ENCODE measurements around the gene TUG1.

The TUG1 gene

DNA sequence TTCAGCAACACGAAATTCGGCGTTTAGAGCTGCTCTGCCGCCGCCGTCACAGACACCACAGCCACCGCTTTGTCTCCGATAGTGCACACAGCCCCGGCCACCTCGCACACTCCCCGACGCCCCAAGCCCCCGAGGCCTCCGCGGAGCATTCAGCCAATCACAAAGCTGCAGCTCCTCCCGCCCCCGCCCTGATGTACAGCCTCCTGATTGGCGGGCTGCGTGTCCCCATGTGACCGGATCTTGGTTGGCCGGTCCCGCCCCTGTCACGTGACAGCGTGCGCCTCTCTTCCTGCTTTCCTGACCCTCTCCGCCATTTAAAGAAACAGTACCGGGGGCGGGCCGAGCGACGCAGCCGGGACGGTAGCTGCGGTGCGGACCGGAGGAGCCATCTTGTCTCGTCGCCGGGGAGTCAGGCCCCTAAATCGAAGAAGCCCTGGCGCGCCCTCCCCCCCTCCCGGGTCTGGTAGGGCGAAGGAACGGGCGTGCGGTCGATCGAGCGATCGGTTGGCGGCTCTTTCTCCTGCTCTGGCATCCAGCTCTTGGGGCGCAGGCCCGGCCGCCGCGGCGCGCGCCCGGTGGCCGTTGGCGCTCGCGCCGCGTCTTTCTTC lies at the start of gene TUG1:
Gene TUG1, plus strand, starts transcription at position 342 of the 608 bp plus-strand sequence.
- DNase-seq = peak; percentile 84

DNA sequence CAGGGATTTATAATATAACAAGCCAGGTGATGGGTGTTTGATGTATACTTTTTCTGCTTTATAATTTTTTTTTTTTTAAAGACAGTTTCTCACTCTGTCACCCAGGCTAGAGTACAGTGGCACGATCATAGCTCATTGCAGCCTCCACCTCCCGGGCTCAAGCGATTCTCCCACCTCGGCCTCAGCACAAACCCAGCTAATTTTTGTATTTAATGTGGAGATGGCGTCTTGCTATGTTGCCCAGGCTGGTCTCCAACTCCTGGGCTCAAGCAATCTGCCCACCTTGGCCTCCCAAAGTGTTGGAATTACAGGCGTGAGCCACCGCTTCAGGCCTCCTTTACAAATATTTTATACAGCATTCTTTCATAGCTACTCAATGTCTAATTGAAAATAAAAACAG lies 49.1 kb upstream of the TUG1 start:
- no peak for DNase-seq

DNA sequence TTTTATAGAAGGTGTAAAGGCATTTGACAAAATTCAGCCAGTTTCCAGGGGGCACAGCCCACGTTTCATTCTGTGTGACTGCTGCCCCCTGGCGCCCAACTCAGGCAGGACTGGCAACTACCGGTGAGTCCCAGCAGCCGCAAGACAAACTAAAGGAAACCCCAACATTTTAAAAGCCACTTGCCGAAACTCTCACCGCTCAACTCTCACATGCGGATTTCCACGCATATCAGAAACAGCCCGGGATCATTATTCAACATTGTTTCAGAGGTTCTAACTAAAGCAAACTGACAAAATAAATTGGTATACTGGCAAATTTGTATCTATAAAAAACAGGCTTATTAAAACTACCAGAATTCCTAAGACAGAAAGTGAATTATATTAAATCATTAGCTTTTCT lies 48.7 kb upstream of the TUG1 start:
- DNase-seq = peak; percentile 2

DNA sequence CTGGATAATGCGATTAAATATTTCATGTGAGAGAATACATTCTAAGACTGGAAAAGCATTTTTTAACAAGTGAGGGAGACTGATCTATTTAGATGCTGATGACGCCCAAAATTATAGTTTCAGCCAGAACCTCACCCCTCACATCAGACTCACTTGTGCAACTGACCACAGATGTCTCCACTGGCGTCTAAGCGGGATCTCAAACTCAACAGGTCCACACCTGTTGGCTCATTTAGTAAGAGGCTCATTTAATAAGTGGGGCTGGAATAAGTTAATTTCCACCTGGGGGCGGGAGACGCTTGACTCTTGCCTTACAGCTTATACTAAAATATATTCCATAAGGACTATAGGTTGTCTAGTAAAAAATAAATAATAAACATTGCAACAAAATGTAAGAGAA lies 48.0 kb upstream of the TUG1 start:
- no peak for DNase-seq

DNA sequence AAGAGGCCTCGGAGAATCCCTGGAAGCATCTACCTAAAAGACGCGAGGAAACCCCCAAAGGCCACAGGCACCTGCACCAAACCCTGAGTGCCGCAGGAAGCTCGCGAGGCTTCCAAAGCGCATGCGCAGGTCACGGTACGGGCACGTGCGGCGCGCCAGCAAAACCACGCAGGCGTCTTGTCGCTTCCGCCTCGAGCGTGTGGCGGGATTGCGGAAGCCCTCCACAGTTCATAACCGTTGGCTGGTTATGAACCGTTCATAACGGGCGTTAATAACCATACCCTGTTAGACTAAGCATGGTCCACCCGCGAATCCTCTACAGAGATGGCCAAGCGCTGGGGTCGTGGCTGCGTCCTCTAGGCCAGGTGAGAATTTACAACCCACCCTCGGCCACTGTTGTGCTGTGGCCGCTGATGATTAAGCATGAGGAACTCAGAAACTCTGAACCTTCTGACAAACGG lies 46.9 kb upstream of the TUG1 start:
- DNase-seq = no peak

DNA sequence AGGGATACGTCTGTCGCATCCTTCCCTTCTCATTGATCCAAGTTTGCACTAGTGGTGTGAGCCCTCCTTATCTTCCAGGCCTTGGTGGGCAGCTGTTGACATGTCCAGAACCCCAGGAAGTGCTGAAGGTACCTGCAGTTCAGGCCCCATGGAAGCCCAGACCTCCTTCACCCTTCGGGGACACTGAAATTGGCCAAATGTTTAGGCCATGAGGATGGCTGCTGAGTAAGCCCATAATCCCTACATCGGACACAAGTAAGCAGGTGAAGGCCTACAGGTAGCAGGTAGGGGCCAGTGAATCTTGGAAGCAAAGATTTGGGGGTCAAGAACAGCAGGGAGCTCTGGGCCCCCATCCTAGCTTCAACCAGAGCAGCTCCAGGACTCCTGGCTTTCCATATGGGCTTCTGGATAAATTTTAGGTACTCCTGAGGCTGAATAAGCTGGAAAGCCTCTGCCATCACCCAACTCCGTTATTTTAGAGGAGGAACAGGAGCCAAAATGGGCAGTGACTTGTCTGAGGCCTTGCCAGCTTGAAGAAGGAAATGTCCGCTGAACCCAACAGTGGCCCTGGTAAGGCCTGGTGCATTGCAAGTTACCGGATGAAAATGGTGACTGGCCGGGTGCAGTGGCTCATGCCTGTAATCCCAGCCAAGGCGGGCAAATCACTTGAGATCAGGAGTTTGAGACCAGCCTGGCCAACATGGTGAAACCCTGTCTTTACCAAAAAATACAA lies 45.7 kb upstream of the TUG1 start:
- DNase-seq = no peak

DNA sequence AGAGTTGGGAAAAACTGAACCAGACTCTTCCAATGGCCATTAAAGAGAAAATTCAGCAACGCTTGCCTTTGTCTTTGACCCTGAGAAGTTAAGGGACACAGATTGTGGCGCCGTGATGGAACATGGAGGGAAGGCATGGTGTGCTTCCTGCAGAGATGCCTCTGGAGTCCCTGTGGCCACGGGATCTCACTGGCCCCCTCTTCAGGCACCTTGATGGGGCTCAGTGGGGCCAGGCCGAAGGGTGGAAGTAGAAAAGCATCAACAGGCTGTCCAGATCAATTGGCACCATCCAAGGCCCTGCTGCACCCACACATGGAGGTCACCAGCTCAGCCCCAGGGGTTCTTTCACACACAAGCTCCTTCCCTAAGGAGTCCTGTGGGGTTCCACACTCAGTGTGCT lies 43.4 kb upstream of the TUG1 start:
- no peak for DNase-seq

DNA sequence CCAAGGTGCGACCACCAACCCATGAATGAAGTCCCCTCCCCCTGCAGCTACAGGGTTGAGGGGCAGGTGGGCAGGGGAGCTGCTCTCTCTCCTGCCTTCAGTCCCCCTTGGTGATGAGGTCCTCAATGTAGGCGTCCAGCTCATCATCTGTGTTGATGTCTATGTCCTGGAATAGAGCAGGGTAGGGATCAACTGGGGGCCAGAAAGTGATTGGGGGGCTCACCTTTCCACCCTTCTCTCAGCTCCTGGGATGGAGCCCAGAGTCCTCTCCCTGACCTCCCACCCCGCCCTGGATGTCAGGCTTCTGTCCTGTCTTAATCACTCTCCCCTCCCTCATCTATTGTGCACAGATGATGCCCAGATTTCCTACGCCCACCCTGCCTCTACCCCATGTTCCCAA lies 42.4 kb upstream of the TUG1 start:
- DNase-seq = no peak

DNA sequence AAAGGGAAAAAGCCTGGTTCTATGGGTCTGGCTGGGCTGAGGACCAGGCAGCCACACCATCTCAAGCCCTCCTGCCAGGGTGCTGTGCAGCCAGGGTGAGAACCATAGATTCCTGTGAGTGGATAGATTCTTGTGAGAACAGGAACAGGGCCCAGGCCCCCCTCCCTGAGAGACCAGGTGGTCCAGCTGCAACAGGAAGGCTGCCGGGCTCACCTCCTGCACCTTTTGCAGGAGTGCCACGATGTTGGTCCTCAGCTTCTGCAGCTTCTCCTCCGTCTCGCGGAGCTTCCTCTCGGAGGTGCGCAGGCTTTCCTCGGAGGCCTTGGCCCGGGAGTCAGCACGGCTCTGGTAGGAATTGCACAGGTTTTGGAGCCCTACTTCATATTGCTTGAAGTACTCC lies 41.3 kb upstream of the TUG1 start:
- DNase-seq = no peak

DNA sequence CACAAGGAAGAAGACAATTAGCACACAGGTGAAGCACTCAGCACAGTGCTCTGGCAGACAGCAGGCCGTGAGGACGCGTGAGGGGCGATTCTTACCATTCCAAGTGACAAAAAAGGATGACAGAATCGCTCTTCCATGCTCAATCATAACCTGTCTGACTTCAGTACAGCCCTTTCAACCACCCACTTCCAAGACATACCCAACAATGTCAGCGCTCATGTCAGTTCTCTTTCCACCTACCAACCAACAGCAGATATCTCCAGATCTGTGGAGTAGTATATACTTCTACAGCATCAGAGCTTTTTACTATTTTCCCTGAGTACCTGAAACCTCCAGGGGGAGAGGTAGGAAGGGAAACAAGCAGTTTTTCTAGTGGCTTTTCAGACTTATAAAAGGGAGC lies 40.7 kb upstream of the TUG1 start:
- no peak for DNase-seq

DNA sequence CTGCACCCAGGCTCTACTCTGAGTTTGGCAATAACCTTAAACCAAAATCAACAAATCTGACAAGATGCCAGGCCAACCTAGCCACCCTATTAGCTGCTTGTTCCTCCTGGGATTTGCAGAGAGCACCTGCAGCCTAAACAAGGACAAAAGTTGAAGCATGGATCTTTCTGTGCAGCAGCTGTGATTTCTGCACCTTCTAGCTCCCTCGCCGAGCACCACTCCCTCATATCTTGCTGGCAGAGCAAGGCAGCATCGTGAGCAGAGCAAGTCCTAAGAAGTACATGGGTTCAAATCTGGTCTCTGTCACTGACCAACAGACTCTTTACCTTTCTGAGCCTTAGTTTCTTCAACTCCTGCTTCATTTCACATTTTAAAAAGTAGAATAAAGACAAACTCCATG lies 38.8 kb upstream of the TUG1 start:
- no peak for DNase-seq

DNA sequence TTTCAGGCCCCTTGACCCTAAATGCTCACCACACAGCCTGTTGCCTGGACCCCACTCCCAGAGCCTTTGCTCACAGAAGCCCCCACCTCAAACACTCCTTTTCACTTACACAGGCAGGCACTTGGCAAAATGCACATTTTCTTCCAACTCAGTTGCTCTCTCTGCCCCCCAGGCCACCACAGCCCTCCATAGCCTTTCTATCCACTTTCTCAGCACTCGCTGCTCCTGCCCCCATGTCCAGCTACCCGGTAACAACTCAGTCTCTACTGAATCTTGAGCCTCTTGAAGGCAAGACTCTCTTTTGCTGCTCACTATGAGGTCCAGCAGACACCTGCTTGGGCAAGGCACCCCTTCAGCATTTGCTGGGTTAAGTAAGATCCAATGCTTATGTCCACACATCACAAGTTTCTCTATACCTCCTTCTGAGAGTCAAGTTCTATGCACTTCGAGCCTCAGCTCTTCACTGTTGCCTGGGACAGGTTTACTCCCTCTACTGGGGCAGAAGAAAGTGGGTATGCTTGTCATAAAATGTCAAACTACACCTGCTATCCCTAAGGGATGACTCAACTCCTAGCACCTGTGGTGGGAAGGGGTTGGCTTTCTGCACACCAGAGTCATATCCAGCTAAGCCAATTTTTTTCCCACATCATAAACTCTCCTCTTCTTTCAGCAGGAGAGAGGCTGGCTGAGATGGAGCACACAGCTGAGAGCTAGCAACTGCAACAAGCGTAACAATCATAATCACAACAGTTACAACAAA lies 37.3 kb upstream of the TUG1 start:
- no peak for DNase-seq

DNA sequence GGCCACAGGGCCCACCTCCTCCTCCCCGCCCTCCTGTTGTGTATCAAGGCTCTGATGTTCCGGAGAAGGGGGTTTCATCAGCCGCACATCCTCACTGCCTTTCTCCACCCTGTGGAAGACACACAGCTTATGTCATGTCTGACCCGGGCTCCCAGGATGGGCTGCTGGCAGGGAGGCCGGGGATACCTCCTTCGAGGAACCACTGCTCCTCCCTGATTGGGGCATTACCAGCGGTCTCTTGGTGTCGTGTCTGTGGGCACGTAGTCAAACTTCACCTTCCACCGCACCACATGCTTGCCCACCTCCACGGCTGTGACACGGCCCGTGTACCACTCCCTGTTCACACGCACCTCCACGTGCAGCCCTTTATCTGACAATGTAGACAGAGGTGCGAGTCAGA lies 36.4 kb upstream of the TUG1 start:
- DNase-seq = no peak

DNA sequence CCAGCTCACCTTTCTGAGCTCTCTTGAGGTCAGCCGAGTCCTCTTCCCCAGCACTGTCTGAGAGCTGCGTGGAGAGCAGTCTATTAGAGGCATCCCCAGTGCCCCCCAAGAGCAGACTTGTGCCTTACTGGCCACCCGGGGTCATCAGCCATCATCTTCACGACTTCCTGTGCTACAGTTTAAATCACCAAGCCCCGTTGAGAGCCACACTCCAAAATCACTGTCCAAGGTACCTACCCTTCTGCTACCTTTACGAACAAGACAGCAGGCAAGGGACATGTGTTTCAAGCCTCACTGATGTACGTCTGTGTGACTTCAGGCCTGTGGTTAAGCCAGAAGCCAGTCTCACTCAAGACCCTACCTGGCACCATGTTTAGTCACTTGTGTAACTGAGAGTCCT lies 35.6 kb upstream of the TUG1 start:
- no peak for DNase-seq

DNA sequence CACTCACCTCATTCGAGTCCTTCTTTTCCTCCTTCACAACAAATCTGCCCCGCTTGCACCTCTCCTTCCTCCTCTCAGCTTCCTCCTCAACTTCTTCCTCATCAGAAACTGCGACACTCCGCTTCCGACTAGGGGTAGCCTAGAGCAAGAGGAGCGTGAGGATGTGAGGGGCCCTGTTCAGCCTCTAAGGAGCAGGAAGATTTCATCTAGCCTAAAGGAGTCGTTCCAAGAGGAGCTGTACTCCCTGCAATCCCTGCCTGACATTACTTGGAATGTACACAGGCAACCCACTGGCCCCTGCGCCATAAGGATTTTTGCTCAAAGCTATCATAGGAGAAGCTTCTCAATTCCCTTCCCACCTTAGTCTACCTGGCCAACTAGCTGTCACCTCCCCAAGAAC lies 35.0 kb upstream of the TUG1 start:
- no peak for DNase-seq

DNA sequence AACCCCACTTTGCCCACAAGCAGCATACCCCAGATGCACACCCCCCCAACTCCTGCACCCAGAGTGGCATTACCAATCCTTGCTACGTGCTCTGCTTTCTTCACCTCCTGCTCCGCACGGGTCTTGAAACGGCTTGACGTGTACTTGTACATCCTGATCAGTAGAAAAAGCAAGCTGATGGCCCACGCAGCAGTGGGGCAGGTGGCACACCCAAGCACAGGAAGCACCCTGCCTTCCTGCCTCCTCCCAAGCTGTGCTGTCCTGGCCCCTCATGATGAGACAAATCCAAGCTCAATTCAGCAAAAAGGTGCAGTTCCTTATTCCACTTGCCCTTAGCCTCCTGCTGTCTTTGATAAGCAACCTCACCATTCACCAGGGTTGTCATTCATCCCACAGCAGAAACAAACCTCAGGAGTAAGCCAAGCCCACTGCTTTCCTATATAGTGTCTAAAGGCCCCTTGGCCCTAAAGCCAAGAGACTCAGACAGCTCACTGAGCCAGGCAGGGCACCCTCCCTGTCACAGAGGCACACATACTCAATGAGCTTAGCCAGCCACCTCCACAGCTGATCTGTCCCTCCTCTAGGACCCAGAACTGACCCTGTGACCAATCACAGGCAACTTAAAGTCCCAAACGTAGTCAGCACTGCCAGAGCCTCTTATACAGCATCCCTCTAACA lies 28.2 kb upstream of the TUG1 start:
- DNase-seq = no peak

DNA sequence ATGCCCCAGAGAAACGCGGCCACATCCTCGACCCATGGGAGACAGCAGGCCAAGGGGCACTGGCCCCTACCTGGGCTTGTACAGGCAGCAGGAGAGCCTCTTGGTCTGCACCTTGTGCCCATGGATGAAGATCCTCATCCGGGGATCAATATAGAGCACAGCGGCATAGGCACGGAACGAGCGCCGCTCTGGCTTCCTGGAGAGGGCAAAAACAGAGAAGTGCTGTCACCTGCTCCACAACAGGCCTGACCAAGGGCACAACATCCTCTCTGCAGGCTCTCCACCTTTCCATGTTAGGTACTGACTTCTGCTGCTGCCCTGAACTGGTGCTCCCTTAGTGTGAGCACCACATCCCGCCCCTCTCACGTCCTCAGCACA lies 27.7 kb upstream of the TUG1 start:
- DNase-seq = no peak

DNA sequence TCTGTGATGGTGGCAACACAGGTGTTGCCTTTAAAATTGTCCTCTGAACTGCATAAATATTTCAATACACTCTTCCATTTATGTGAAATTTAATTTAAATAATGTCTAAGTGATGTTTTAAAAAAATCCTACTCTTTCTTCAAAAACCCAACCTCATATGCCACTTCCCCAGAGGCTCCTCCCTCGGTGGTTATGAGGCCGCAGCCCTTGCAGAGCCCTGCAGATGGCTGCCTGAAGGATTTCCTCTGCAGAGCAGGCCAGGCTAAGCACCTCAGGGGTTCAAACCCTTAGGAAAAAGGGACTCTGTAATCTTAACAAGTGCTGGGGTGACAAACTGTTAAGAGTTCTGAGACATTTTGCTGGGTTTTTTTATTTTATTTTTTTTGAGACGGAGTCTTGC lies 25.7 kb upstream of the TUG1 start:
- DNase-seq = no peak

DNA sequence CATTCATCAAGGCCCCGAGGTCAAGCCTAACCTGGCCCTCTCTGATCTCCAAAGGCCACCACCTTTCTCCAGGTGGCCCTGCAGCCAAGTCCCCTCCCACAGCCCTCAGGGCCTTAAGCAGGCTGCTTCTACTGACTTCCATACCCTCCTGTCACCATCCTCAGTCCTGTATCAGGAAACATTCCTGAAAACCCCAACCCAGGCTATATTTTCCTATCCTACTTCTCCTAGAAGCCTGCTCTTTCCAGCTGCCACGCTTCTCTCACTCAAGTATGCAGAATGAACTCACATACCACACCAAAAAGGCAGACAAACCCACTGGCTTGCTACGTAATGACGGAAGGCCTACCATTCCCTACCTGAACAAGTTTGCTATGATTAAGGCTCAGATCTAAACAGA lies 24.1 kb upstream of the TUG1 start:
- no peak for DNase-seq

DNA sequence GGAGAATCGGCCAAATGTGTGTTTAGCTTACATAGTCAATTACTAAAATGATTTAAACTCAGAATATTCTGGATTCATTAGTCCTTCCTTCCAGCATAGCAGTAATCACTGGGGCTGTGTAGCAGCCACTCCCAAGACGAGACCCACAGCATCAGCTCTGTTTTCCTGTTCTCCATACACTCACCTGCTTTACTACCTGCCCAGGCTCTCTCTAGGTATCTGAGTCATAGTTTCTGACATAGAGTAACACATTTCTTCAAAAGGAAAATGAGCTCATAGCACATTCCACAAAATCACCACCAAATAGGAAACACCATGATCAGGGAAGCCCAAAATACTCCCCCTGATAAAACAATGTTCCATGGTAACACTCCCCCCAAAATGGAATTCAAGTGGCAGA lies 23.4 kb upstream of the TUG1 start:
- no peak for DNase-seq

DNA sequence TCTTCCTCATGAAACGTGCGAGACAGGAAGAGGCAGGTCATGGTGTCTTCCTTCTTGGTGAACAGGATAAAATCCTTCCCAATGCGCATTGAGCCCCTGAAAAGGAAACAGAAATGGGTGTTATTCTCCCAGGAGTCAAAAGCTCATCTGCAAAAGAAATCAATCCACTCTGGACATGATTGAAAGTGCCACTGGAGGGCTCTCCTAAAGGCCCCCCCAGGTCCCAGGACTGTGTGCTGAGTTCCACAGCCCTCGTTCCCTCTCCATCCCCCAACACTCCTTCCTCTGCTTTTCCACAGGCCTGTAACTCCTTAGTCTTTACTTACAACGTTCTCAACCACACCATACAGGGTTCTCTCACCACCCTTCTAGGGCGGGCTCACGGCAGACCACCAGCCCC lies 22.7 kb upstream of the TUG1 start:
- DNase-seq = no peak

DNA sequence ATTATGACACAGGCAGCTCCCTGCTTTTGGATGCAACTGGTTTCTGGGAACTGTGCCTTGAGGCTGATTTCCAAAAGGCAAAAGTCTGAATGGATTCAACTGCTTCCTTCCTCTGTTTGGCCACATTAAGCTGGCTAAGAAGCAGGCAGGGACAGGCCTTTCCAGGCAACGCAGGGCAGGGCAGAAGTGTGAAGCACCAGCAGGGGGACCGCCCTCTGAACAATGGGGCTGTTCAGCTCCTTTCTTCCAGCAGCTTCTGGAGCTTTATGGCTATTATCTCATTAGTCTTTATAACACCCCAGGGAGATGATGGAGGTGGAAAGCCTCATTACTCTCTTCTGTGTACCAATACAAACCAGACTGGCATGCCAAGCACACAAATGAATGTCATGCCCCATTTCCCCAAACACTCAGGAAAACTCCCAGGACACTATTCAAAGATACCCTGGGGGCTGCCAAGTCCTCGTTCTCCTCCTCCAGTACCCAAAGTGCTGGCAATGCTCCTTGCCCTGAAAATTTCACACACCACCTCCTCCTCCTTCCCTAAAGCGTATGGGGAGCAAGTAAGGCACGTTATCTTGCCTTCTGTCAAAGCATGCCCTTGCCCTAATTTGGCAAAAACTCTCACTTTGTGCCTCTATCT lies 21.8 kb upstream of the TUG1 start:
- no peak for DNase-seq

DNA sequence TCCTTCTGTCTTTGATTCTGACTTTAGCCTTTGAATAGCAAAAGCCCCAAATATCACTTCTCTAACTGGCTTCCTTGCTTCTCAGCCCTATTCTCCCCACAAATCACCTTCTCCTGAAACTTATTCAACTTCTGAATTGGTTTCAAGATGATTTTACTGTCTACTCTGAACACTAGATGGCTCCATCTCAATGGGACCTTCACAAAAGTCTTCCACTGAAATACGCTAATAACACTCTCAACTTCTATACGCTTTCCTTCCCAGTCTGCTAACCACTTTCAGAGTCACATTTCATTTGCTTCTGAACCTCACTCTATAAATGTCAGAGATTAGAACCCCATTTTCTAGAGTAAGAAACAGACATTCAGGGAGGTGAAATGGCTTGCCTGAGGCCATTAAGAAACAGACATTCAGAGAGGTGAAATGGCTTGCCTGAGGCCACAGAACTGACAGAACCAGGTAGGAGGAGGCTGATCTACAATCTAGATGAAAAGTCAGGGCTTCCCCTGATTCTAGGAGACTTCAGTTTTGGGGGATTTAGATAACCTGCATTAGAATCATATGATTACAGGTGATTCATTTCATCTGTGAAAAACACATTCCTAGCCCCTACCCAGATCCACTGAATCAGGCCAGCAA lies 21.1 kb upstream of the TUG1 start:
- no peak for DNase-seq
